Measurements from ENCODE around the gene SLC4A3.

The SLC4A3 gene

GRCh38 chr2:219684721-219685689 lies 57.6 kb downstream of the SLC4A3 start:
- no peak for DNase-seq

GRCh38 chr2:219687272-219687671 lies 59.8 kb downstream of the SLC4A3 start:
- no peak for DNase-seq

GRCh38 chr2:219687882-219688559 lies 60.6 kb downstream of the SLC4A3 start:
- DNase-seq, result no peak

- no peak for DNase-seq
These were observed 61.4 kb downstream of the SLC4A3 start for GRCh38 chr2:219688560-219689445.

- peak; percentile 37 to 44 for DNase-seq
These were observed 62.5 kb downstream of the SLC4A3 start for GRCh38 chr2:219689676-219690628.

GRCh38 chr2:219691571-219691970 lies 64.1 kb downstream of the SLC4A3 start:
- DNase-seq, result no peak
